K562 (cell line): ENCODE measurements around the gene SGIP1. TPM values are rescaled to one million over a fixed set of nuclear protein-coding genes. Genes with fewer than 3 reads are reported as not detected.
A peak's percentile ranks its signal among the peaks of the same experiment; 100 is the strongest.

ENCODE experiments used
- ATAC-seq: fragments of 200-7000 bp; cut with Tn5 transposase; 3 replicates; pipeline ENCODE4 v1.9.1; 2020; ENCODE audit warnings: moderate library complexity
- BruUV-seq: library from RNA; stranded (reverse); fragments of 400-500 nt; replicated peaks from 2 replicates; lab custom pipeline; 2021; lab: Mats Ljungman, UMichigan
- CTCF ChIA-PET: fragments of 300-600 bp; formaldehyde crosslinking; extraction: SDS; loops from one replicate; lab custom pipeline; 2021; ENCODE audit warnings: low intra/inter-chr PET ratio; lab: Yijun Ruan, JAX
- POLR2A ChIA-PET: fragments of 300-600, 350-650 bp; sonication (Branson Sonifier 250); formaldehyde crosslinking; extraction: SDS; loops from one replicate; lab custom pipeline; 2021; ENCODE audit warnings: antibody characterized with exemption, inconsistent platforms; lab: Yijun Ruan, JAX
- DNase-seq, 4 experiments: peaks; one replicate each; pipeline versions ENCODE4 v3.0.0 to v3.0.0-alpha.2; 2011 to 2018; ENCODE audit warnings: low spot score in 3 of 4, mixed read lengths in 3 of 4; ENCODE audit errors: extremely low read depth in 1 of 4
- FAIRE-seq: peaks from 2 replicates; lab custom pipeline; 2011; peaks lifted over from hg19 to GRCh38; lab: Jason Lieb, UNC
- H2AFZ ChIP-seq: 2 replicates; pipeline ENCODE4 v1.6.0; 2011; ENCODE audit warnings: low read depth, low read length, control low read depth, inconsistent platforms
- H3K27ac ChIP-seq: fragments of 200-600 bp; 3 replicates; pipeline ENCODE4 v1.8.0; 2011; ENCODE audit warnings: low read depth, mild to moderate bottlenecking, control low read depth, inconsistent platforms, low read length, moderate library complexity, mixed read lengths; ENCODE audit errors: extremely low read depth
- H3K27me3 ChIP-seq, 2 experiments: fragments of 300-600 bp in 1 of 2; 2 replicates in 1 of 2; 3 replicates in 1 of 2; pipeline versions ENCODE4 v1.6.0 to v1.8.0; 2011; ENCODE audit warnings: inconsistent platforms in 2 of 2, low read length in 2 of 2, mild to moderate bottlenecking in 1 of 2, mixed read lengths in 1 of 2, moderate library complexity in 1 of 2; ENCODE audit not compliant: control insufficient read depth in 2 of 2, insufficient read depth in 2 of 2
- H3K36me3 ChIP-seq: fragments of 300-600 bp; 3 replicates; pipeline ENCODE4 v1.8.0; 2011; ENCODE audit warnings: mild to moderate bottlenecking, low read length, inconsistent platforms; ENCODE audit not compliant: control insufficient read depth, insufficient read depth
- H3K4me1 ChIP-seq, 2 experiments: fragments of 200-600 bp in 1 of 2; replicated peaks in 1 of 2; 2 replicates in 1 of 2; 3 replicates in 1 of 2; pipeline versions ENCODE4 v1.5.1 to v1.8.0; 2011; ENCODE audit warnings: inconsistent platforms in 2 of 2, low read length in 2 of 2, mild to moderate bottlenecking in 1 of 2, mixed read lengths in 1 of 2, moderate library complexity in 1 of 2; ENCODE audit not compliant: control insufficient read depth in 2 of 2, insufficient read depth in 2 of 2
- H3K4me2 ChIP-seq: 2 replicates; pipeline ENCODE4 v1.6.1; 2011; ENCODE audit warnings: low read length, control low read depth, inconsistent platforms, mixed read lengths; ENCODE audit not compliant: insufficient read depth
- H3K4me3 ChIP-seq: fragments of 200-600 bp; sonication (generic), shearing (Covaris generic); 2 replicates; pipeline ENCODE4 v1.5.1; 2016; ENCODE audit warnings: control low read depth, inconsistent platforms
- H3K79me2 ChIP-seq: fragments of 200-600 bp; 3 replicates; pipeline ENCODE4 v1.8.0; 2011; ENCODE audit warnings: low read length, inconsistent platforms; ENCODE audit not compliant: control insufficient read depth, insufficient read depth
- H3K9ac ChIP-seq, 2 experiments: 2 replicates each; pipeline versions ENCODE4 v1.6.0 to v1.6.1; 2011; ENCODE audit warnings: low read depth in 2 of 2, low read length in 2 of 2, control low read depth in 1 of 2, inconsistent platforms in 1 of 2, mild to moderate bottlenecking in 1 of 2, mixed read lengths in 1 of 2; ENCODE audit not compliant: insufficient read depth in 1 of 2
- H3K9me1 ChIP-seq: one replicate; pipeline ENCODE4 v1.6.0; 2011; ENCODE audit warnings: inconsistent platforms, mild to moderate bottlenecking, low read length, moderate library complexity; ENCODE audit not compliant: control insufficient read depth, insufficient read depth
- H3K9me3 ChIP-seq: replicated peaks from 2 replicates; pipeline ENCODE4 v1.5.1; 2011; ENCODE audit warnings: low read depth, low read length, inconsistent platforms; ENCODE audit not compliant: control insufficient read depth, insufficient read depth
- H4K20me1 ChIP-seq: replicated peaks from 2 replicates; pipeline ENCODE4 v1.6.1; 2011; ENCODE audit warnings: low read length, inconsistent platforms, mixed read lengths; ENCODE audit not compliant: control insufficient read depth, insufficient read depth
- BRD4 ChIP-seq: fragments of 200-600 bp; sonication (generic); IDR thresholded peaks from 2 replicates; pipeline ENCODE4 v1.6.1; 2017; ENCODE audit warnings: inconsistent platforms
- BRF2 ChIP-seq: IDR thresholded peaks from 3 replicates; pipeline ENCODE4 v1.6.1; 2011; ENCODE audit warnings: borderline replicate concordance, mild to moderate bottlenecking; ENCODE audit not compliant: insufficient read length, insufficient read depth
- CREBBP ChIP-seq: IDR thresholded peaks from one replicate; pipeline ENCODE4 v1.6.1; 2012; ENCODE audit warnings: low read depth, mild to moderate bottlenecking, control low read depth, inconsistent platforms, low read length
- DACH1 ChIP-seq: fragments of 450-650 bp; IDR thresholded peaks from 2 replicates; pipeline ENCODE4 v1.6.1; 2018; ENCODE audit not compliant: partially characterized antibody
- HLTF ChIP-seq: fragments of 450-650 bp; IDR thresholded peaks from 2 replicates; pipeline ENCODE4 v1.6.1; 2016
- HNRNPLL ChIP-seq: fragments of 200-400 bp; formaldehyde crosslinking; IDR thresholded peaks from 2 replicates; pipeline ENCODE4 v1.6.1; 2017; ENCODE audit warnings: low read length, low read depth, mild to moderate bottlenecking; ENCODE audit not compliant: poor library complexity, severe bottlenecking
- JUND ChIP-seq, 2 experiments: IDR thresholded peaks; 2 replicates in 1 of 2; 3 replicates in 1 of 2; pipeline ENCODE4 v1.6.1; 2011; ENCODE audit warnings: borderline replicate concordance in 2 of 2, low read depth in 2 of 2, low read length in 2 of 2, improper control_type of control experiment in 1 of 2, missing biosample characterization in 1 of 2, missing genetic modification characterization in 1 of 2, missing genetic modification reagents in 1 of 2
- MAFF ChIP-seq: IDR thresholded peaks from 2 replicates; pipeline ENCODE4 v1.6.1; 2012; ENCODE audit warnings: low read length, improper control_type of control experiment
- MEIS2 ChIP-seq: fragments of 450-650 bp; IDR thresholded peaks from 2 replicates; pipeline ENCODE4 v1.6.1; 2014; ENCODE audit warnings: mild to moderate bottlenecking; ENCODE audit not compliant: partially characterized antibody
- MTA2 ChIP-seq: fragments of 450-650 bp; IDR thresholded peaks from 2 replicates; pipeline ENCODE4 v1.6.1; 2016; ENCODE audit warnings: low read depth
- NBN ChIP-seq: fragments of 450-650 bp; IDR thresholded peaks from 2 replicates; pipeline ENCODE4 v1.6.1; 2016; ENCODE audit warnings: low read depth, mild to moderate bottlenecking
- RAD21 ChIP-seq, 2 experiments: fragments of 250-450 bp in 1 of 2; fragments of 450-650 bp in 1 of 2; sonication (Bioruptor Pico) in 1 of 2; formaldehyde crosslinking in 1 of 2; IDR thresholded peaks in 1 of 2; conservative IDR thresholded peaks in 1 of 2; 2 replicates each; pipeline versions ENCODE4 v1.4.0 to v1.8.0; 2020 to 2022; ENCODE audit warnings: mild to moderate bottlenecking in 2 of 2, moderate library complexity in 1 of 2
- ZNF551 ChIP-seq: fragments of 250-450 bp; sonication (Bioruptor Pico); IDR thresholded peaks from 2 replicates; pipeline ENCODE4 v1.5.0; 2021; ENCODE audit warnings: mild to moderate bottlenecking, moderate library complexity
- ZNF561 ChIP-seq: fragments of 450-650 bp; formaldehyde crosslinking; conservative IDR thresholded peaks from 2 replicates; pipeline ENCODE4 v1.4.0; 2020; ENCODE audit warnings: mild to moderate bottlenecking, moderate library complexity
- WGBS: fragments of 100-300 bp; shearing (Covaris generic); methylation state at CpG from one replicate; pipeline ENCODE4 v1.1.6; 2016; ENCODE audit warnings: low coverage, mixed read lengths; ENCODE audit not compliant: insufficient coverage; ENCODE audit errors: missing lambda C conversion rate; 5-methylcytosine and 5-hydroxymethylcytosine counted together
- in situ Hi-C: fragments of 300-500 bp; cut with MboI; formaldehyde crosslinking; loops from 4 replicates; pipeline ENCODE4 v1.15.0; 2018; ENCODE audit warnings: inconsistent platforms, mixed read lengths
- intact Hi-C: fragments of 100-400 bp; cut with micrococcal nuclease; formaldehyde crosslinking; loops from 2 replicates; pipeline ENCODE4 v1.14.2; 2022
- polyA plus RNA-seq, 8 experiments: library from polyadenylated mRNA; depleted of rRNA in 4 of 8; stranded (reverse) in 5 of 8; unstranded in 3 of 8; fragments of >200 nt; fragmentation: Nextera tagmentation in 2 of 8; fragmentation: Illumina TruSeq in 1 of 8; extraction: Ambion mirVana in 2 of 8; extraction: Trizol in 1 of 8; gene quantifications; 2 replicates each; pipeline versions ENCODE4 v1.2.1 to v1.2.3, GENCODE V29; 2011 to 2014; ENCODE audit warnings: inconsistent platforms in 1 of 8, missing spikeins in 1 of 8
- total RNA-seq, 7 experiments: library from RNA; depleted of rRNA in 6 of 7; stranded (reverse); fragments of >200 nt in 6 of 7; fragmentation: Illumina TruSeq in 2 of 7; extraction: Trizol in 2 of 7; gene quantifications; 2 replicates each; pipeline versions ENCODE4 v1.2.1 to v1.2.3, GENCODE V29; 2011 to 2021; ENCODE audit warnings: low replicate concordance in 1 of 7
- TF ChIP-seq, protein P1 (sequence below): sonication (generic); formaldehyde crosslinking; IDR thresholded peaks from 2 replicates; pipeline ENCODE4 v1.8.1; 2023; ENCODE audit warnings: mild to moderate bottlenecking, missing genetic modification reagents, moderate library complexity
- TF ChIP-seq, protein P2 (sequence below), 3 experiments: IDR thresholded peaks in 2 of 3; conservative IDR thresholded peaks in 1 of 3; 2 replicates each; pipeline ENCODE4 v1.5.1; 2011 to 2012; ENCODE audit warnings: low read length in 3 of 3, mild to moderate bottlenecking in 3 of 3, control low read depth in 2 of 3, improper control_type of control experiment in 1 of 3, inconsistent platforms in 1 of 3, low read depth in 1 of 3, mixed read lengths in 1 of 3, moderate library complexity in 1 of 3; ENCODE audit not compliant: insufficient read depth in 2 of 3

The SGIP1 gene
- total and polyA plus RNA-seq, 9 of the 15 experiments (the other 6 are each of a cell fraction or from before 2014, with no cell fraction given) = 0.07 to 0.35 TPM; not detected in 7

DNA sequence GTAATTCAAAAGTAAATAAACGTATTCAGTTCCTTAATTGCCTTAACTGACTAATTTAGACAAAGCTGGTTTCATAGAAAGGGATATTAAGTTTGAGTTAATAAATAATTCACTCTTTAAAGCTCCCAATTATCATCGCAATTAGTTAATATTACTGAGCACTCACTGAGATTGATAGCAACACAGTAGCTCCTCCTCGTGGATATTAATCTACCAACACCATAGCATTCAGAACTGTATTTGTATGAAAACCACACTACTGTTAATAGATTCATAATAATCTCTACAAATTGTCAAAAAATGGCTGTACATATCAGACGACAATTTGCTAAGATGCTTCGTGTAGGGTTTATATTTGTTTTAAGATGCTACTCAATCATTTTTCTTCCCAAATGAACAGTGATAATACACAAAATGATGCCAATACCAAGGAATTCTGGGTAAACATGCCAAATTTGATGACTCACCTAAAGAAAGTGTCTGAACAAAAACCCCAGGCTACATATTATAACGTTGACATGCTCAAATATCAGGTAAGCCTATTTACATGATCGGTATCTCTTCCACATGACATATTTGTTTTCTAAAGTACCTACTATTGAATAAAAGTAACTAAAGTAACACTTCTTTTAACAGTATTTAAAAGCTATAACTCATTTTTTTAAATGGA, 199.5 kb downstream of the SGIP1 start:
- ChIA-PET POLR2A (no interaction called here), CTCF (no interaction called here)
- no peak overlapping the region for H3K4me2 ChIP-seq
- intact Hi-C loops (no loop called here), in situ Hi-C loops (no loop called here)
- no peaks in the 10 kb centered on the region for H3K4me1 ChIP-seq
- no peaks in the 10 kb centered on the region for H3K79me2 ChIP-seq
- no TSS peak for BruUV-seq
- no peaks in the 10 kb centered on the region for H3K9me1 ChIP-seq
- DNase-seq (no peak), ATAC-seq (peak; percentile 37; the same call in 1 of the 3 replicates), FAIRE-seq (no peak)
- no peaks in the 10 kb centered on the region for H3K9me3 ChIP-seq
- H3K4me3 ChIP-seq = no peak overlapping the region
- no peaks in the 10 kb centered on the region for H4K20me1 ChIP-seq
- H3K9ac ChIP-seq = no peak overlapping the region
- H2AFZ ChIP-seq = peak overlapping the region; percentile 49
- H3K27me3 ChIP-seq = no peaks in the 10 kb centered on the region
- H3K27ac ChIP-seq = no peak overlapping the region
- no peaks in the 10 kb centered on the region for H3K36me3 ChIP-seq
- 28% methylated on average over 7 of the region's 7 CpGs for WGBS
- TF ChIP-seq MEIS2 (peak; percentile 4), JUND (IDR thresholded peaks at IDR 0.05; ENCODE audit: borderline replicate concordance, low read depth, low read length) (no peak), JUND (tag; IDR thresholded peaks at IDR 0.05; ENCODE audit: borderline replicate concordance, low read depth, low read length) (peak; percentile 55; the same call in 2 of the 3 replicates), ZNF561 (CRISPR knock-in tag) (no peak), BRD4 (no peak), MAFF (peak; percentile 43; the same call in 1 of the 2 replicates), RAD21 (CRISPR knock-in tag; conservative IDR thresholded peaks at IDR 0.05 in 1 of 2, IDR thresholded peaks at IDR 0.05 in 1 of 2) (peak in 1 of 2 experiments; percentile 18; a peak in 2 of 4 replicates), MTA2 (no peak), DACH1 (peak; percentile 21), BRF2 (no peak), NBN (no peak), HLTF (no peak), HNRNPLL (no peak), CREBBP (no peak), ZNF551 (CRISPR knock-in tag) (no peak)
- TF ChIP-seq, protein P1, sequence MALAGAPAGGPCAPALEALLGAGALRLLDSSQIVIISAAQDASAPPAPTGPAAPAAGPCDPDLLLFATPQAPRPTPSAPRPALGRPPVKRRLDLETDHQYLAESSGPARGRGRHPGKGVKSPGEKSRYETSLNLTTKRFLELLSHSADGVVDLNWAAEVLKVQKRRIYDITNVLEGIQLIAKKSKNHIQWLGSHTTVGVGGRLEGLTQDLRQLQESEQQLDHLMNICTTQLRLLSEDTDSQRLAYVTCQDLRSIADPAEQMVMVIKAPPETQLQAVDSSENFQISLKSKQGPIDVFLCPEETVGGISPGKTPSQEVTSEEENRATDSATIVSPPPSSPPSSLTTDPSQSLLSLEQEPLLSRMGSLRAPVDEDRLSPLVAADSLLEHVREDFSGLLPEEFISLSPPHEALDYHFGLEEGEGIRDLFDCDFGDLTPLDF (CRISPR knock-in tag) = no peak
- TF ChIP-seq, protein P2, sequence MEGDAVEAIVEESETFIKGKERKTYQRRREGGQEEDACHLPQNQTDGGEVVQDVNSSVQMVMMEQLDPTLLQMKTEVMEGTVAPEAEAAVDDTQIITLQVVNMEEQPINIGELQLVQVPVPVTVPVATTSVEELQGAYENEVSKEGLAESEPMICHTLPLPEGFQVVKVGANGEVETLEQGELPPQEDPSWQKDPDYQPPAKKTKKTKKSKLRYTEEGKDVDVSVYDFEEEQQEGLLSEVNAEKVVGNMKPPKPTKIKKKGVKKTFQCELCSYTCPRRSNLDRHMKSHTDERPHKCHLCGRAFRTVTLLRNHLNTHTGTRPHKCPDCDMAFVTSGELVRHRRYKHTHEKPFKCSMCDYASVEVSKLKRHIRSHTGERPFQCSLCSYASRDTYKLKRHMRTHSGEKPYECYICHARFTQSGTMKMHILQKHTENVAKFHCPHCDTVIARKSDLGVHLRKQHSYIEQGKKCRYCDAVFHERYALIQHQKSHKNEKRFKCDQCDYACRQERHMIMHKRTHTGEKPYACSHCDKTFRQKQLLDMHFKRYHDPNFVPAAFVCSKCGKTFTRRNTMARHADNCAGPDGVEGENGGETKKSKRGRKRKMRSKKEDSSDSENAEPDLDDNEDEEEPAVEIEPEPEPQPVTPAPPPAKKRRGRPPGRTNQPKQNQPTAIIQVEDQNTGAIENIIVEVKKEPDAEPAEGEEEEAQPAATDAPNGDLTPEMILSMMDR (IDR thresholded peaks at IDR 0.05 in 2 of 3, conservative IDR thresholded peaks at IDR 0.05 in 1 of 3; ENCODE audit: insufficient read depth in 2 of 3, low read depth in 1 of 3, low read length in 3 of 3) = peak in 1 of 3 experiments; percentile 28; a peak in 2 of 6 replicates
